ENCODE measurements around the gene CMTM2. TPM values are rescaled to one million over a fixed set of nuclear protein-coding genes. Genes with fewer than 3 reads are reported as not detected.
A peak's percentile ranks its signal among the peaks of the same experiment; 100 is the strongest.

The CMTM2 gene
- total RNA-seq, 1 donor from 2014 or later: 0.51 TPM

GRCh38 chr16:66548068-66548467 lies 31.2 kb upstream of the CMTM2 start:
- Mint-ChIP-seq H3K4me3 (peak overlapping the region; percentile 69), H3K4me1 (peaks cover 42% of the 10 kb centered on the region), H3K9me3 (no peaks in the 10 kb centered on the region), H3K36me3 (ENCODE audit: low read depth) (peaks cover 12% of the 10 kb centered on the region), H3K27me3 (peaks cover 2% of the 10 kb centered on the region), H3K27ac (peak overlapping the region; percentile 84)
- DNase-seq: no peak
- intact Hi-C loops (cut with micrococcal nuclease): no loop called here

DNA sequence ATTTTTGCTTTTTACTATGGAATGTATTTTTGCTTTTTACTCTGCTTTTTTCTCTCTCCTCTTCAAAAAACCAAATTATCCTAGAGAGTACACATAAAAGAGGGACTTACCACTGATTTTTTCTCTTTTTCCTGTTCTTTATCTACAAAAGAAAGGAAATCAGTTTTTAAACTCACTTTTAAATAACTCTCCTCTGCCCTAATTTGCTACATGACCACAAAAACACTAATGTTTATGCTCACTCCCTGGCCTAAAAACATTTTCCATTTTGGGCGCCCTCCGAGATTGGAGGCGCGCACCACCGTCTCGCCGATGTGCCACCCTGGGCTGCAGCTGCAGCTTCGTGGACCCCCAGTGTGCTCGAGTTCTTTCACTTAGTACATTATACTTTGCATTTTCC lies 30.4 kb upstream of the CMTM2 start:
- H3K4me1 Mint-ChIP-seq: peaks cover 50% of the 10 kb centered on the region
- peaks cover 20% of the 10 kb centered on the region for H3K36me3 Mint-ChIP-seq (ENCODE audit: low read depth)
- H3K27me3 Mint-ChIP-seq: peaks cover 2% of the 10 kb centered on the region
- intact Hi-C loops (cut with micrococcal nuclease): loop anchor here (1.0 kb wide), 2 partner anchors 27 to 71 kb away; no protein-coding TSS in a partner anchor
- H3K27ac Mint-ChIP-seq: peak overlapping the region; percentile 84
- H3K9me3 Mint-ChIP-seq: no peaks in the 10 kb centered on the region
- no peak for DNase-seq
- H3K4me3 Mint-ChIP-seq: peak overlapping the region; percentile 69

- Mint-ChIP-seq H3K27ac (peak within 1 kb of the TSS; percentile 90), H3K36me3 (ENCODE audit: low read depth) (peaks cover 22% of the 10 kb centered on the region), H3K4me1 (peaks cover 56% of the 10 kb centered on the region), H3K4me3 (peak within 1 kb of the TSS; percentile 91), H3K27me3 (peaks cover 2% of the 10 kb centered on the region), H3K9me3 (no peaks in the 10 kb centered on the region)
- DNase-seq: peak; percentile 88
- intact Hi-C loops (cut with micrococcal nuclease): loop anchor here (1.0 kb wide), 2 partner anchors 27 to 71 kb away; no protein-coding TSS in a partner anchor
Measured at GRCh38 chr16:66549284-66550131, 29.8 kb upstream of the CMTM2 start, which contains the start of gene TK2. TK2 (minus strand) TSS chr16:66550122; CDS start chr16:66550061, 61 bp downstream.

DNA sequence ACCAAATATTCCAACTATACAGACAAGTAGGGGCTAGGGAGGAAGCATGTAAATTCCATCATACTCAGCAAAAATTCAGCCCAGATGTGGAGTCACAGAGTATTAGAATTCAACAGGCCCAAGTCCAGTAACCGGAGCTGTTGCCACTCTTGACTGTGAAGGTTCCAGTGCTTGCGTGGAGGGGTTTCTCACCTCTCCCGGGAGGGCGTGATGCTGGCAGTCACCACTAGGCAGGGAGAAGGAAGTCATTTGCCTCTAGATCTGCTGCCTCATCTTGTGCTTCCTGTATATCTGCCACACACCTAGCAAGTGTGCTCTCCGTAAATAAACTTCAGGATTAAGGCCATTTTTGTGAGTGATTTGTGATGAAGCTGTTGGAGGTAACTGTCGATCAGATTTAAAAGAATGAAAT lies 27.9 kb upstream of the CMTM2 start:
- Mint-ChIP-seq H3K9me3 (no peaks in the 10 kb centered on the region), H3K36me3 (ENCODE audit: low read depth) (peaks cover 39% of the 10 kb centered on the region), H3K27ac (peak overlapping the region; percentile 95), H3K27me3 (peaks cover 2% of the 10 kb centered on the region), H3K4me3 (peak overlapping the region; percentile 91), H3K4me1 (peaks cover 71% of the 10 kb centered on the region)
- DNase-seq: peak; percentile 86
- intact Hi-C loops (cut with micrococcal nuclease): no loop called here

- Mint-ChIP-seq H3K4me1 (peaks cover 71% of the 10 kb centered on the region), H3K9me3 (no peaks in the 10 kb centered on the region), H3K27ac (peak overlapping the region; percentile 95), H3K27me3 (peaks cover 2% of the 10 kb centered on the region), H3K36me3 (ENCODE audit: low read depth) (peaks cover 40% of the 10 kb centered on the region), H3K4me3 (peak overlapping the region; percentile 91)
- DNase-seq: no peak
- intact Hi-C loops (cut with micrococcal nuclease): loop anchor here (1.0 to 2.0 kb wide), 2 partner anchors 37 to 52 kb away; partner anchors contain the start of gene CMTM3
Measured at GRCh38 chr16:66551788-66552285, 27.4 kb upstream of the CMTM2 start.

DNA sequence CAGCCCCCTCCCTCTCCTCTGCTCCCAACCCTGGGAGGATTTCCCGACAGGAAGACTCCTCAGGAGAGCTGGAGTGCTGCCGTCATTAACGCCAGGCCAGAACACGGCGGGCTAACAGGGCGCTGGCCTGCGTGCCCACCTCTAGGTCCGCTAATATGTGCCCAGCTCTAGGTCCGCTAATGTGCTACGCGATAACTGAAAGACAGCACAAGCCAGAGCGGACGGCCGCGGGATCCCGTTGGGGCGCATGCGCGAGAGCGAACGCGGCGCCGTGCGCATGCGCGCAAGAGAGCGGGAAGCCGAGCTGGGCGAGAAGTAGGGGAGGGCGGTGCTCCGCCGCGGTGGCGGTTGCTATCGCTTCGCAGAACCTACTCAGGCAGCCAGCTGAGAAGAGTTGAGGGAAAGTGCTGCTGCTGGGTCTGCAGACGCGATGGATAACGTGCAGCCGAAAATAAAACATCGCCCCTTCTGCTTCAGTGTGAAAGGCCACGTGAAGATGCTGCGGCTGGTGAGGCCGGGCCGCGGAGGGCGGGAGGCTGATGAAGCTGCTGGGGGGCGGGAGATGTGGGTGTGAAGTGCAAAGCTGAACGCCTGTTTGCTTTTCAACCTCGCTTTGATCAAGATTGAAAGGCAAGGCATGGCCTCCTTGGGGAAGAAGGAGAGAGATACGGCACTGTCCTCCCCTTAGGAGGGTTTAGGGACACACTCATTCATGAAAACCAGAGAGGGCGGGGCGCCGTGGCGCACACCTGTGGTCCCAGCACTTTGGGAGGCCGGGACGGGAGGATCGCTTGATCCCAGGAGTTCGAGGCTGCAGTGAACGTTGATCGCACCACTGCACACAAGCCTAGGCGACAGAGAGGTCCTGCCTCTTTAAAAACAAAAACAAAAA lies 26.7 kb upstream of the CMTM2 start, which contains the start of gene CKLF:
TSS of gene CKLF (plus strand) at position 291 of the 892 bp plus-strand sequence. CDS start at position 431, 140 bp downstream.
- Mint-ChIP-seq H3K4me3 (peak within 1 kb of the TSS; percentile 91), H3K9me3 (no peaks in the 10 kb centered on the region), H3K27ac (peak within 1 kb of the TSS; percentile 95), H3K4me1 (peaks cover 68% of the 10 kb centered on the region), H3K27me3 (peaks cover 2% of the 10 kb centered on the region), H3K36me3 (ENCODE audit: low read depth) (peaks cover 39% of the 10 kb centered on the region)
- intact Hi-C loops (cut with micrococcal nuclease): loop anchor here (1.0 to 2.0 kb wide), 3 partner anchors 11 to 52 kb away; partner anchors contain the start of gene CMTM3
- peak; percentile 98 for DNase-seq

DNA sequence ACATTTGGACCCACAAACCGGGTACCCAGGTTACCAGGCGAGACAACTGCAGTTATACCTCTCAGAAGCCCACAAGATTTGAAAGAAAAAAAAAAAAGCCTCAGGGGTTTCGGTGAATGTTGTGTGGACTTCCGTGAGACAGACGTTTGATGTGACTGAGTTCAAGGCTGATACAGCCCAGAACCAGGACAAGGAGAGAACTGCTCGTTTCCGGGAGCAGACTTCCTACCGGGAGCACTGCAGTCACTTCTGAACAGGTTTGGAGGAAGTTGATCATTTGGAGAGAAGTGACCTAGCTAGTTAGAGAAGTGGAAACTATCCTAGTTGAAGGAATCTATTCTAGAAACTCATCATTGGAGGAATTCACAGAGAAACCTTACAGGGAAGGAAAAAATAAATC lies 26.0 kb upstream of the CMTM2 start:
- H3K4me1 Mint-ChIP-seq: peaks cover 67% of the 10 kb centered on the region
- intact Hi-C loops (cut with micrococcal nuclease): loop anchor here (1.0 to 2.0 kb wide), 2 partner anchors 10 to 36 kb away; no protein-coding TSS in a partner anchor
- H3K27me3 Mint-ChIP-seq: peaks cover 2% of the 10 kb centered on the region
- H3K36me3 Mint-ChIP-seq (ENCODE audit: low read depth): peaks cover 43% of the 10 kb centered on the region
- H3K27ac Mint-ChIP-seq: peak overlapping the region; percentile 95
- H3K9me3 Mint-ChIP-seq: no peaks in the 10 kb centered on the region
- H3K4me3 Mint-ChIP-seq: peak overlapping the region; percentile 91
- DNase-seq: peak; percentile 72

GRCh38 chr16:66554021-66554420 lies 25.2 kb upstream of the CMTM2 start:
- peak overlapping the region; percentile 95 for H3K27ac Mint-ChIP-seq
- intact Hi-C loops (cut with micrococcal nuclease): no loop called here
- DNase-seq: no peak
- no peaks in the 10 kb centered on the region for H3K9me3 Mint-ChIP-seq
- H3K36me3 Mint-ChIP-seq (ENCODE audit: low read depth): peaks cover 48% of the 10 kb centered on the region
- peaks cover 65% of the 10 kb centered on the region for H3K4me1 Mint-ChIP-seq
- H3K4me3 Mint-ChIP-seq: peak overlapping the region; percentile 91
- peaks cover 2% of the 10 kb centered on the region for H3K27me3 Mint-ChIP-seq

DNA sequence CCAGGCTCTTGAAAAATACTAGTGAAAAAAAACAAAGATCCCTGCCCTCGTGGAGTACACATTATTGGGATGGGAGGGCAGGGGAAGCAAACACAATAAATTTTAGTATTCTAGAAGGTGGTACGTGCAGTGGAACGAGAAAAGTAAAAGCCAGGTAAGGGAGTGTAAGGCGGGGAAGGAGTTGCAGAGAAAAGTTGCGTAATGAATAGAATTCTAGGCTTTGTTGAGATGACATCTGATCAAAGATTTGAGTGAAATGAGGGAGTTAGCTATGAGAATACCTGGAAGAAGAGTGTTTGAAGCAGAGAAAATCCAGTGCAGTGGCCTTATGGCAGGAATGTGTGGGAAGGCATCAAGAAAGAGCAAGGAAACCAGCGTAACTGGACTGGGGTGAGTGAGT lies 24.8 kb upstream of the CMTM2 start:
- peak overlapping the region; percentile 91 for H3K4me3 Mint-ChIP-seq
- peaks cover 66% of the 10 kb centered on the region for H3K4me1 Mint-ChIP-seq
- DNase-seq: no peak
- intact Hi-C loops (cut with micrococcal nuclease): no loop called here
- peaks cover 2% of the 10 kb centered on the region for H3K27me3 Mint-ChIP-seq
- H3K36me3 Mint-ChIP-seq (ENCODE audit: low read depth): peaks cover 53% of the 10 kb centered on the region
- no peaks in the 10 kb centered on the region for H3K9me3 Mint-ChIP-seq
- peak overlapping the region; percentile 2 for H3K27ac Mint-ChIP-seq

- intact Hi-C loops (cut with micrococcal nuclease): no loop called here
- no peaks in the 10 kb centered on the region for H3K27me3 Mint-ChIP-seq
- peaks cover 66% of the 10 kb centered on the region for H3K4me1 Mint-ChIP-seq
- H3K4me3 Mint-ChIP-seq: peak overlapping the region; percentile 30
- H3K36me3 Mint-ChIP-seq (ENCODE audit: low read depth): peaks cover 67% of the 10 kb centered on the region
- H3K9me3 Mint-ChIP-seq: no peaks in the 10 kb centered on the region
- DNase-seq: no peak
- peak overlapping the region; percentile 65 for H3K27ac Mint-ChIP-seq
Measured at GRCh38 chr16:66560107-66560506, 19.2 kb upstream of the CMTM2 start.

GRCh38 chr16:66561381-66562080 lies 17.7 kb upstream of the CMTM2 start:
- peak overlapping the region; percentile 57 for H3K27ac Mint-ChIP-seq
- H3K4me3 Mint-ChIP-seq: peak overlapping the region; percentile 49
- peaks cover 55% of the 10 kb centered on the region for H3K4me1 Mint-ChIP-seq
- no peaks in the 10 kb centered on the region for H3K27me3 Mint-ChIP-seq
- intact Hi-C loops (cut with micrococcal nuclease): no loop called here
- H3K9me3 Mint-ChIP-seq: no peaks in the 10 kb centered on the region
- H3K36me3 Mint-ChIP-seq (ENCODE audit: low read depth): peaks cover 67% of the 10 kb centered on the region
- no peak for DNase-seq

GRCh38 chr16:66562409-66562808 lies 16.9 kb upstream of the CMTM2 start:
- peak overlapping the region; percentile 32 for H3K27ac Mint-ChIP-seq
- no peak for DNase-seq
- H3K9me3 Mint-ChIP-seq: no peaks in the 10 kb centered on the region
- H3K36me3 Mint-ChIP-seq (ENCODE audit: low read depth): peaks cover 74% of the 10 kb centered on the region
- H3K4me1 Mint-ChIP-seq: peaks cover 53% of the 10 kb centered on the region
- H3K4me3 Mint-ChIP-seq: no peak overlapping the region
- intact Hi-C loops (cut with micrococcal nuclease): no loop called here
- H3K27me3 Mint-ChIP-seq: no peaks in the 10 kb centered on the region

- H3K27ac Mint-ChIP-seq: peak overlapping the region; percentile 34
- H3K9me3 Mint-ChIP-seq: no peaks in the 10 kb centered on the region
- no peak for DNase-seq
- H3K36me3 Mint-ChIP-seq (ENCODE audit: low read depth): peaks cover 76% of the 10 kb centered on the region
- no peaks in the 10 kb centered on the region for H3K27me3 Mint-ChIP-seq
- peaks cover 50% of the 10 kb centered on the region for H3K4me1 Mint-ChIP-seq
- intact Hi-C loops (cut with micrococcal nuclease): loop anchor here (1.0 kb wide), 1 partner anchor 10 kb away; no protein-coding TSS in a partner anchor
- no peak overlapping the region for H3K4me3 Mint-ChIP-seq
Measured at GRCh38 chr16:66562986-66563385, 16.3 kb upstream of the CMTM2 start.

Measured in activated CD4-positive, alpha-beta T cell treated with anti-CD3 and anti-CD28 coated beads, Interleukin-2, amount 10 ng/mL, durations not matched to agents 24 days and 14 days (primary cell).